Measurements from ENCODE around the gene RNF180.
"Not testable (repeated sequence)": the region's sequence is repeated elsewhere in the genome, so short reads cannot be mapped to it uniquely, and the experiment has no call there.

Gene RNF180

GRCh38 chr5:64285188-64286130, 119.8 kb downstream of the RNF180 start:
- no peak for DNase-seq

GRCh38 chr5:64286381-64286780, 120.7 kb downstream of the RNF180 start:
- no peak for DNase-seq

GRCh38 chr5:64288496-64288895, 122.9 kb downstream of the RNF180 start:
- DNase-seq = not testable (repeated sequence)

GRCh38 chr5:64292611-64293215, 127.1 kb downstream of the RNF180 start:
- no peak for DNase-seq

- DNase-seq = no peak
Observed at GRCh38 chr5:64295101-64295500, 129.5 kb downstream of the RNF180 start.

GRCh38 chr5:64298586-64298985, 132.9 kb downstream of the RNF180 start:
- DNase-seq = no peak

GRCh38 chr5:64299805-64300204, 134.2 kb downstream of the RNF180 start:
- no peak for DNase-seq

GRCh38 chr5:64301566-64301965, 135.9 kb downstream of the RNF180 start:
- DNase-seq = no peak

GRCh38 chr5:64308135-64308534, 142.5 kb downstream of the RNF180 start:
- no peak for DNase-seq

- no peak for DNase-seq
Observed at GRCh38 chr5:64312491-64312890, 146.8 kb downstream of the RNF180 start.

GRCh38 chr5:64315778-64316177, 150.1 kb downstream of the RNF180 start:
- DNase-seq = no peak

- no peak for DNase-seq
Observed at GRCh38 chr5:64318175-64318574, 152.5 kb downstream of the RNF180 start.

GRCh38 chr5:64323591-64323990, 157.9 kb downstream of the RNF180 start:
- no peak for DNase-seq

GRCh38 chr5:64330728-64331231, 165.1 kb downstream of the RNF180 start:
- DNase-seq = no peak

GRCh38 chr5:64331597-64332277, 166.1 kb downstream of the RNF180 start:
- DNase-seq = peak; percentile 29

- DNase-seq = no peak
Observed at GRCh38 chr5:64333886-64334285, 168.2 kb downstream of the RNF180 start.

GRCh38 chr5:64339769-64340168, 174.1 kb downstream of the RNF180 start:
- no peak for DNase-seq

- DNase-seq = no peak
Observed at GRCh38 chr5:64340293-64340692, 174.7 kb downstream of the RNF180 start.

- no peak for DNase-seq
Observed at GRCh38 chr5:64341340-64341739, 175.7 kb downstream of the RNF180 start.

GRCh38 chr5:64344501-64344900, 178.9 kb downstream of the RNF180 start:
- no peak for DNase-seq

GRCh38 chr5:64347309-64347708, 181.7 kb downstream of the RNF180 start:
- DNase-seq = no peak

GRCh38 chr5:64364426-64364825, 198.8 kb downstream of the RNF180 start:
- DNase-seq = no peak

- no peak for DNase-seq
Observed at GRCh38 chr5:64384765-64385164, 219.1 kb downstream of the RNF180 start.

- no peak for DNase-seq
Observed at GRCh38 chr5:64397552-64397951, 231.9 kb downstream of the RNF180 start.
